KMS-11 (cell line): Measurements from ENCODE around the gene TBX20.
"Not testable (repeated sequence)": the region's sequence is repeated elsewhere in the genome, so short reads cannot be mapped to it uniquely, and the experiment has no call there.

ENCODE experiments used
- H2AFZ ChIP-seq: fragments of 200-600 bp; sonication (generic); 2 replicates; pipeline ENCODE4 v1.6.1; 2016; ENCODE audit warnings: antibody characterized with exemption, mixed run types, low read depth
- H3K27ac ChIP-seq: fragments of 200-600 bp; sonication (generic); 2 replicates; pipeline ENCODE4 v1.6.1; 2016; ENCODE audit warnings: mild to moderate bottlenecking, mixed run types
- H3K27me3 ChIP-seq: fragments of 200-600 bp; sonication (generic); 2 replicates; pipeline ENCODE4 v1.6.1; 2017; ENCODE audit warnings: mild to moderate bottlenecking, low read depth, mixed run types, moderate library complexity; ENCODE audit not compliant: insufficient read depth
- H3K36me3 ChIP-seq: fragments of 200-600 bp; sonication (generic); 2 replicates; pipeline ENCODE4 v1.6.1; 2017; ENCODE audit warnings: mild to moderate bottlenecking, mixed run types; ENCODE audit not compliant: insufficient read depth
- H3K4me1 ChIP-seq: fragments of 200-600 bp; sonication (generic); 2 replicates; pipeline ENCODE4 v1.6.1; 2016; ENCODE audit warnings: mild to moderate bottlenecking, low read depth, mixed run types; ENCODE audit not compliant: poor library complexity, severe bottlenecking
- H3K4me2 ChIP-seq: fragments of 200-600 bp; sonication (generic); 2 replicates; pipeline ENCODE4 v1.7.0; 2016; ENCODE audit warnings: mild to moderate bottlenecking, mixed run types
- H3K4me3 ChIP-seq: fragments of 200-600 bp; sonication (generic); IDR thresholded peaks from 2 replicates; pipeline ENCODE4 v1.6.1; 2017; ENCODE audit warnings: low read depth, low read length, mixed read lengths; ENCODE audit not compliant: insufficient read depth
- H3K79me2 ChIP-seq: fragments of 200-600 bp; sonication (generic); 2 replicates; pipeline ENCODE4 v1.6.1; 2016; ENCODE audit warnings: low read depth, mixed run types; ENCODE audit not compliant: insufficient read depth
- H3K9ac ChIP-seq: fragments of 200-600 bp; sonication (generic); 2 replicates; pipeline ENCODE4 v1.6.1; 2016; ENCODE audit warnings: mild to moderate bottlenecking, mixed run types
- H4K20me1 ChIP-seq: fragments of 200-600 bp; sonication (generic); 2 replicates; pipeline ENCODE4 v1.6.1; 2016; ENCODE audit warnings: mild to moderate bottlenecking, mixed run types; ENCODE audit not compliant: insufficient read depth

Gene TBX20

DNA sequence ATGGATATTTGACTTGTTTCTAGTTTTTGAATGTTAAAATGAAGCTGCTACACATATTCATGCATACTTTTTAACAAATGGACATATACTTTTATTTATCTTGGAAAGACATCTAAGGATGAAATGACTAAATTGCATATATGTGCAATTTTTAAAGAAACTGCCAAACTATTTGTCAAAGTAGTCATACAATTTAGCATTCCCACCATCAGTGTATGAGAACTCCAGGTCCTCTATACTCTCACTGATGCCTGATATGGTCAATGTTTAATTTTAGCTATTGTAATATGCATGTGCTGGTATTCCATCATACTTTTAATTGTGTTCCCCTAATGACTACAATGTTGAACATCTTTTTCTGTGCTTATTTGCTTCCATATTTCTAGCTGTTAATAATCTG is 47.0 kb downstream of the TBX20 start:
- not testable (repeated sequence) for H3K36me3 ChIP-seq, H4K20me1 ChIP-seq, H3K27ac ChIP-seq, H3K4me1 ChIP-seq, H3K9ac ChIP-seq, H3K79me2 ChIP-seq, H2AFZ ChIP-seq, H3K4me3 ChIP-seq, H3K27me3 ChIP-seq, H3K4me2 ChIP-seq

DNA sequence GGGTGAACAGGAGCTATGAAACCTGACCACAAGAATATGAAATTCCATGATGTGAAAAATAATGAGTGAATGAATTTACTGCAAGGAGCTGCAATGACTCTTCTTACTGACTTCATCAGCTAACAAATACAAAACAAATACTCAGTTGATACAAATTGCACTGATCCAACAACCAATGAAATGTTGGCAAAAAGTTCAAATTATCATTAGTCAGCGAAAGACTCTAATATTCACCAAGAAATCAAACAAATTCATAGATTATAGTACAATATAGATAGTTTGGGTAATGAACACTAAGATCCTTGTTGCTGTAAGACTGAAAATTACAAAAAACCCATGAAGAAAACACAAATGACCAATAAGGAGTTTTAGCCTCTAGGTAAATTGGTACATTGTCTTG is 49.0 kb downstream of the TBX20 start:
- H3K4me2 ChIP-seq, H3K27me3 ChIP-seq, H4K20me1 ChIP-seq, H3K36me3 ChIP-seq, H3K79me2 ChIP-seq, H3K27ac ChIP-seq, H3K9ac ChIP-seq, H2AFZ ChIP-seq, H3K4me1 ChIP-seq, H3K4me3 ChIP-seq: not testable (repeated sequence)

DNA sequence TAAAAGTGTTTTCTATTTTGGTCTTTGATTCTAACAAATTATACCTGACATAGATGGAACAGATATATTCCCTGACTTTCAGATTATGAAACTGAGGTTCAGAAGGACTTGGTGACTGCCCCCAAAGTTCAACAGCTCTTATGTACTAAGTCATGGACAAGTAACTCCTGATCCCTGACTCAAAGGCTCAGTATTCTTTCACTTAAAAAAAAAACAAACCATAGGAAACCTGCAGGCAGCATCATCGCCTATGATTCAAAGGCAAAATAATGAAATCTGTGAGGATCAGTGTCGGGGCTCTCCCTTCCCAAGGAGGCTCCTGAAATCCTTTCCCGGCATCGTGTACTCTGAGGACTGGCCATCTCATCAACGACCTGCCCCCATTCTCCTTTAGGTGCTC is 49.9 kb downstream of the TBX20 start:
- H3K4me3 ChIP-seq, H3K4me1 ChIP-seq, H3K79me2 ChIP-seq, H3K27me3 ChIP-seq, H3K9ac ChIP-seq, H3K36me3 ChIP-seq, H3K4me2 ChIP-seq, H4K20me1 ChIP-seq, H3K27ac ChIP-seq, H2AFZ ChIP-seq: not testable (repeated sequence)

DNA sequence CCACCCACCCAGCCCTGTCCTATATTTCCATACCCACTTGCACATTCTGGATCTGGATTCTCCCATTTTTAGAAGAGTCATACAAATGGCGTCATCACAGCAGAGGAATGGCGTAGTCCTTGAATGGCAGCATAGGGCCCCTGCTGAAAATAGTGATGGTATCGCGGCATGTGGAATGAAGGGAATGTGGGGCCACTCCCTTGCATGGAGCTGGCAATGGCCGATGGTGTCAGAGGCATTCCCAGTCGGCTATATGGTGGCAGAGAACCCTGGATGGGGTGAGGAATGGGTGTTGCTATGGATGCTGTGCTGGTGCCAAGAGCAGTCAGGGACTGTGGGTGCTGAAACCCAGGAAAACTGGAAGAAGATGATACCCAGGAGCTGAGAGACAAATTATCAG is 51.5 kb downstream of the TBX20 start:
- not testable (repeated sequence) for H3K79me2 ChIP-seq, H3K9ac ChIP-seq, H3K27ac ChIP-seq, H3K27me3 ChIP-seq, H3K4me3 ChIP-seq, H2AFZ ChIP-seq, H3K4me1 ChIP-seq, H3K4me2 ChIP-seq, H3K36me3 ChIP-seq, H4K20me1 ChIP-seq

DNA sequence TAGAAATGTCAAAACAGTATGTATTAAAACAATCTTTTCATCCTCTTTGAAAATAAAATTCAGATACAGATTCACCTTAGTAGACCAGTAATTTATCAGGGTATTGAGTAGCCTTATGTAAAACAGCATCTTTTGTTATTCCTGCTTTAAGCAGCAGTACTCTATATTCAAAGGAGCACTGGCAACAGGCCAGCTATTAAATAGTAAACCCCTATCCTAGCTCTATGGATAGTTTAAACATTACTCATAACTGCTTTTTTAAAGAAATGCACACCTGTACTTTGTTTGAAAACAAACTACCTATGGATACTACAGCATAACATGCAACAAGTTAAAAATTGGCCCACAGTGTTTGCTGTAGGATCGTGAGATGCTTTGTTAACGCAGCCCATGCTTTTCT is 53.7 kb downstream of the TBX20 start:
- not testable (repeated sequence) for H3K27ac ChIP-seq, H3K4me3 ChIP-seq, H3K36me3 ChIP-seq, H3K9ac ChIP-seq, H3K79me2 ChIP-seq, H3K4me2 ChIP-seq, H3K27me3 ChIP-seq, H4K20me1 ChIP-seq, H2AFZ ChIP-seq, H3K4me1 ChIP-seq

DNA sequence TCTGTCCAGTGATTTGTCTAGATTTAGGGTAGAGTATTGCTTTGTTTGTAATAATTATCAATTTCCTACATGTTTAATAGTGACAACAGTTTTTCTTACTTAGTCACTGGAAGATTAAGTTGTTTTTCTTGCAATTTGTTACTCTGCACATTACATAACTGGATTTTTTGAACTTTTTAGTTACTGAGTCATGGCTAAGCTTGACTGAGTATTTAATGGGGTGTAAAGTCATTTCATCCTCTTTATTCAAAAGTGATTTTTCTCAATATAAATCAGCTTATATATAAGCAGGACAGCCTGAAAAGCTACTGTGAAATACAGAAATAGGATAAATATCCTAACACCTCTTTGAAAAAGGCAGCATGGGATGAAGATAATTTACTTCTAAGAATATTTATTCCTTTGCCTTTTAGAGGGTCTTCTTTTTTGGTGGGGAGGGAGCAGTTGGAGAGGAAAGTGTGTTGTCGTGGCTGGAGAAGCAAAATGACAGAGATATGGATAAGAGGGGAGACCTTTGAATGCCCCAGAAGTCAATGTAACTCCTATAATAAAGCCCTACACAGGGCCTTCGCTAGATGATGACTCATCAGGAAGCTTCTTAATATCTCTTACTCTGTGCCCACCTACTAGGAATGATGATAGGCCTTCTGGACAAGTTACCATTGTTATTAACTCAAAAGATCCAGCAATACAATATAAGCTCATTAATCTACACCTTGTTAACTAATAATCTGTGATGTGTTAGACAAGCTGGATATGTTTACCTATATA is 55.3 kb downstream of the TBX20 start:
- H3K36me3 ChIP-seq, H4K20me1 ChIP-seq, H3K27ac ChIP-seq, H3K4me2 ChIP-seq, H3K4me1 ChIP-seq, H3K79me2 ChIP-seq, H3K9ac ChIP-seq, H3K27me3 ChIP-seq, H2AFZ ChIP-seq, H3K4me3 ChIP-seq: not testable (repeated sequence)

DNA sequence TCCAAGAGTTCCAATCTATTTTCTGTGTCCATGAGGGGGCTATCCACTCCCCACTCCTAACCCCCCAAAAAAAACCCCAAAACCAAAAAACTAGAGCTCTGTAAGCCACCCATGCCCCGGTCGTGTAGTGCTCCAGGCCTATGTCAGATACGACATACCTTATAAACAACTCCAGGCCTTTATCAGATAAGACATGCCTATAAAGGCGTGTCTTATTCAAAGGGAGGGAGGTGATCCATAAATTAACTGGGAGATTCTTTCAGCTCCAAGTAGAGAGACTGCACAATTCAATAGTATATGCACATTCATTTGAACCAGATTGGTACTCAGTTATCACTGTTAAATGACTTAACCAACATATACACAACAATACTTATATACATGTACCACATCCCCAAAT is 62.3 kb downstream of the TBX20 start:
- H3K36me3 ChIP-seq, H3K79me2 ChIP-seq, H3K4me2 ChIP-seq, H3K27me3 ChIP-seq, H3K4me3 ChIP-seq, H2AFZ ChIP-seq, H3K27ac ChIP-seq, H3K9ac ChIP-seq, H4K20me1 ChIP-seq, H3K4me1 ChIP-seq: not testable (repeated sequence)
